Gastrocnemius medialis (tissue), 4 donors: ENCODE measurements around the gene NUDT8.

ENCODE experiments used
- CTCF ChIP-seq, 5 experiments: fragments of 450-650 bp in 3 of 5; fragments of 200-600 bp in 2 of 5; sonication (generic) in 2 of 5; IDR thresholded peaks in 4 of 5; conservative IDR thresholded peaks in 1 of 5; 1 replicate in 4 of 5; 2 replicates in 1 of 5; pipeline ENCODE4 v1.5.1; 2016 to 2019; ENCODE audit warnings: antibody characterized with exemption in 5 of 5, mild to moderate bottlenecking in 3 of 5, moderate library complexity in 3 of 5
- POLR2A ChIP-seq, 2 donors: fragments of 450-650 bp; IDR thresholded peaks; one replicate each; pipeline ENCODE4 v1.6.1; 2017; ENCODE audit warnings: antibody characterized with exemption in 2 of 2, mild to moderate bottlenecking in 2 of 2, moderate library complexity in 2 of 2

- no peak for TF ChIP-seq CTCF (IDR thresholded peaks at IDR 0.05 in 4 of 5, conservative IDR thresholded peaks at IDR 0.05 in 1 of 5)
- TF ChIP-seq POLR2A (IDR thresholded peaks at IDR 0.05): no peak
Observed at GRCh38 chr11:67673358-67673757, 43.6 kb upstream of the NUDT8 start.
